GM12801 (cell line): ENCODE data around the gene RREB1.

Source experiments
- CTCF ChIP-seq: IDR thresholded peaks from one replicate; pipeline ENCODE4 v1.5.1; 2011; ENCODE audit warnings: control low read depth; ENCODE audit not compliant: insufficient read length; ENCODE audit errors: extremely low read depth

Gene RREB1

GRCh38 chr6:7150381-7151064 lies 42.8 kb downstream of the RREB1 start:
- TF ChIP-seq CTCF: no peak

- no peak for TF ChIP-seq CTCF
Measured at GRCh38 chr6:7151381-7151780, 43.6 kb downstream of the RREB1 start.

GRCh38 chr6:7152462-7152861 lies 44.7 kb downstream of the RREB1 start:
- no peak for TF ChIP-seq CTCF

- TF ChIP-seq CTCF: no peak
Measured at GRCh38 chr6:7153789-7154188, 46.0 kb downstream of the RREB1 start.

- TF ChIP-seq CTCF: no peak
Measured at GRCh38 chr6:7154341-7155139, 46.8 kb downstream of the RREB1 start.

GRCh38 chr6:7155871-7156579 lies 48.3 kb downstream of the RREB1 start:
- no peak for TF ChIP-seq CTCF

- no peak for TF ChIP-seq CTCF
Measured at GRCh38 chr6:7156643-7157278, 49.0 kb downstream of the RREB1 start.
